BLaER1 (cell line): ENCODE results near the gene MOGAT3.
A peak's percentile ranks its signal among the peaks of the same experiment; 100 is the strongest.

Experiments
- H3K27ac ChIP-seq: shearing (Covaris generic); formaldehyde crosslinking; 2 replicates; pipeline ENCODE4 v1.8.1; 2022
- H3K27me3 ChIP-seq: shearing (Covaris generic); formaldehyde crosslinking; 2 replicates; pipeline ENCODE4 v1.8.1; 2022
- H3K36me3 ChIP-seq: shearing (Covaris generic); formaldehyde crosslinking; 2 replicates; pipeline ENCODE4 v1.8.1; 2022
- H3K4me1 ChIP-seq: shearing (Covaris generic); formaldehyde crosslinking; 2 replicates; pipeline ENCODE4 v1.8.1; 2022
- H3K4me2 ChIP-seq: shearing (Covaris generic); formaldehyde crosslinking; 2 replicates; pipeline ENCODE4 v1.8.1; 2022
- H3K4me3 ChIP-seq: shearing (Covaris generic); formaldehyde crosslinking; 2 replicates; pipeline ENCODE4 v1.8.1; 2022
- H3K9ac ChIP-seq: shearing (Covaris generic); formaldehyde crosslinking; 2 replicates; pipeline ENCODE4 v1.8.1; 2022
- H3K9me3 ChIP-seq: shearing (Covaris generic); formaldehyde crosslinking; 2 replicates; pipeline ENCODE4 v1.8.1; 2022
- H4K20me1 ChIP-seq: shearing (Covaris generic); formaldehyde crosslinking; 2 replicates; pipeline ENCODE4 v1.8.1; 2022
- Cebpa-rat ChIP-seq: shearing (Covaris generic); IDR thresholded peaks from 2 replicates; pipeline ENCODE4 v1.8.1; 2022

MOGAT3 gene

DNA sequence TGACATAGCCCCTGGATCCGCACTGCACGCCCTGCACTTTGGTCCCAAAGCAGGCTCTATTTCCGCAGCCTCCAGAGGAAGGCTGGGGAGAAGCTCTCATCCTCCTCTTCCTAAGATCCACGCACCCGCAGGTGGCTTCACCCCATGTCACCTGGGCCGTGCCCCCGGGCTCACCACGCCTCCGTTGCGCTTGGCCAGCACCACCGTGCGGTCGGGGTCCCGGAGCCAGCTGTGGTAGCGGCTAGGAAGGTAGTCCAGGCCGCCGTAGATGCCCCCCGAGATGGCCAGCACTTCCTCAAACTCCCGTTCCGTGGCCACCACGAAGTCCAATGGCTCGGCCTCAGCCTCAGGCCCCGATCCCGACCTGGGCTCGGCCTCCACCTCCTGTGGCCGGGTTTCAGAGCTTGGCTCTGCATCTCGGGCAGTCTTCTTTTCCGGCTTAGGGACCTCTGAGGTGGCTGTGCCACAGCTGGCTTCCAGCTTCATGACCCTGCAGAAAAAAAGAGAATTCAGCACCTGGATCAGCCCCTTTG lies 26.4 kb downstream of the MOGAT3 start:
- Histone ChIP-seq H3K9ac (no peak overlapping the region), H3K4me2 (peak overlapping the region; percentile 96), H3K36me3 (no peaks in the 10 kb centered on the region), H4K20me1 (peaks cover 15% of the 10 kb centered on the region), H3K4me1 (peaks cover 80% of the 10 kb centered on the region), H3K4me3 (peak overlapping the region; percentile 55), H3K9me3 (peaks cover 24% of the 10 kb centered on the region), H3K27ac (no peak overlapping the region), H3K27me3 (peaks cover 100% of the 10 kb centered on the region)
- no peak for TF ChIP-seq Cebpa-rat

DNA sequence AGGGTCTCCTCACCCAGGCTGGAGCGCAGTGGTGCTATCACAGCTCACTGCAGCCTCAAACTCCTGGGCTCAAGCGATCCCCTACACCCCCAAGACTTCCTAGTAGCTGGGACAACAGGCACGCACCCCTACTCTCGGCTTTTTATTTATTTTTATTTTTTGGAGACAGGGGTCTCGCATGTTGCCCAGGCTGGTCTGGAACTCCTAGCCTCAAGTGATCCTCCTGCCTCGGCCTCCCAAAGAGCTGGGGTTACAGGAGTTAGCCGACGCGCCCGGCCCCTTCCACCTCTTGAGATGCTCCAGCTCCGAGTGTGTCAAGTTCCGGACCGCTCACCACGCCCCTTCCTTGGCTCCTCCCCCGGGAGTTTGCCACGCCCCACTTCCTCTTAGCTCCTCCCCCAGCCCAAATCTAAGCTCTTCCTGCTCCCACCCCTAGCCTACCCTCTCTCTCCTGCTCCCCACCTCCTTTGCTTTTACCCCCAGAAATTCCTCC lies 27.0 kb downstream of the MOGAT3 start:
- Histone ChIP-seq H4K20me1 (peaks cover 19% of the 10 kb centered on the region), H3K36me3 (no peaks in the 10 kb centered on the region), H3K9ac (no peak overlapping the region), H3K27ac (no peak overlapping the region), H3K4me1 (peaks cover 85% of the 10 kb centered on the region), H3K4me2 (peak overlapping the region; percentile 96), H3K4me3 (peak overlapping the region; percentile 55), H3K27me3 (peaks cover 100% of the 10 kb centered on the region), H3K9me3 (peaks cover 24% of the 10 kb centered on the region)
- no peak for TF ChIP-seq Cebpa-rat

DNA sequence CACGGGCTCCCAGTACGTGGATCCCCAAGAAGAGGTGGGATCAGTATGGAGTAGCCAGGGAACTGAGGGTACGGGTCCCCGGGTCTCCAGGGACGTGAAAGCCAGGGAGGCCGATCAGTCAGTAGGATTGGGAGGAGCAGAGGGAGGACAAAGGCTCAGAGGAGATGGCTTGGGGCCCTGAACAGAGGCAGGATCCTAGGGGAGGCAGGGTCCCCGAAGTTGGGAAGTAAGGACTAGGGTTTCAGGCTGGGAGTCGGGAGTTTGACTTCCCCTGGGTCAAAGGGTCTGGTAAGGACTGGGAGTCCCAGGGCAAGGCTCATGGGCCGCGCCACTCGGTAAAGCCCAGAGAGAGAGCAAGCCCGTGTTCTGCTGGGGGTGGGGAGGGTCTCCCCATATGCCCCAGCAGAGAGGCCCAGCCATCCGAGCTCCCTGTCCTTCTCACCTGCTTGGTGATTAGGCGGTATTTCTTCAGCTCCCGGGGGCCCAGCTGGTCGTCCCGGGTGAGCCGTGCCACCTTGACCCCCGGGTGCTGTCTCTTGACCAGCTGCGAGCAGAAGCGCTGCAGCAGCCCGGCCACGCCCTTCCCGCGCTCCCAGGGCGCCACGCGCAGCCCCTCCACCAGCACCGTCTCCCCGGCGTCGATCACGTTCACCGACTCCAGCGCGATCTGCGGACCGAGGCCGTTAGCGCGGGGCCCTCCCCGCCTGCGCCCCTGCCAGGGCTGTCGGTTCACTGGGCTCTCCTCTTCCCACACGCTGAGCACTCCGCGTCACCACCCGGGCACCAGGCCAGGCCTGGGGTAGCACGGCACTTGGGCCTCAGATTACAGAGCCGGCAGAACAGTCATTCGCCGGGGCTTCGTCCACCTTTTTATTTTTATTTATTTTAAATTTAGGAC lies 27.7 kb downstream of the MOGAT3 start:
- peaks cover 26% of the 10 kb centered on the region for H4K20me1 ChIP-seq
- H3K9ac ChIP-seq: no peak overlapping the region
- no peak for TF ChIP-seq Cebpa-rat
- H3K4me3 ChIP-seq: peak overlapping the region; percentile 55
- H3K27ac ChIP-seq: peak overlapping the region; percentile 44; the same call in 1 of the 2 replicates
- peak overlapping the region; percentile 96 for H3K4me2 ChIP-seq
- H3K27me3 ChIP-seq: peaks cover 100% of the 10 kb centered on the region
- H3K4me1 ChIP-seq: peaks cover 84% of the 10 kb centered on the region
- H3K36me3 ChIP-seq: no peaks in the 10 kb centered on the region
- H3K9me3 ChIP-seq: peaks cover 24% of the 10 kb centered on the region

DNA sequence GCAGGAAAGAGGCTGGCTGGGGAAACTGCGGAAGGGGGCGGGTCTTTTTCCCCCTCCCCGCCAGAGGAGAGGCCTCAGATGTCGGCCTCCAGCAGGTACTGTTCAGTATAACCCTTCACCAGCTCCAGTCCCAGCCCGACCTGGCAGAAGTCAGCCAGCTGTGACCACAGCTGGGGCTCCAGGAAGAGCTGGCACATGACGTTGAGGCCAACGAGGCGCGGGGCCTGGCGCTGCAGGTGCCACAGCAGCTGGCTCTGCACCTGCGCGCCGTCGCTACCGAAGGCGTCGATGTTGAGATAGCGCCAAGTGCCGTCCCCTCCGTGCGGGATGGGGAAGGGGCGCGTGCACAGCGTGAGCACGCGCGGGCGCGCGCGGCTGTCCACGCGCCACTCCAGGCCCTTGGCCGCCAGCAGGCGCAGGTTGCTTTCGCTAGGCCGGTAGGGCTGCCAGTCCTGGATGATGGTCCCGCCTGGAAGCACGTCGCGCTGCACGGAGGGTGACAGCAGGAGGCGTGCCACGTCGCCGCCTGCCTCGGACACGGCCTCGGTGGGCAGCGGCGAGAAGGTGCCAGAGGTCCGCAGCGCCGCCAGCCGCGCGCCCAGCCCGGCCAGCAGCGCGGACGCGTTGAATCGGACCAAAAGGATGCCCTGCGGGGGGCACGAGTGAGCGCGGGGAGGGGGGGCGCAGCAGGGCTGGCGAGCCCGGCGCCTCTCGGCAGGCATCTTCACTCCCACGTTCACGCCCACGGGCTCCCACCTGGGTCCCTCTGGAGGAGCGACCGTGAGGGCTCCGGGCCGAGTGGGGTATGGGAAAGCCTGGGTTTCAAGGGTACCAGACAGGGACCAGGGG lies 28.6 kb downstream of the MOGAT3 start:
- Histone ChIP-seq H3K27me3 (peaks cover 100% of the 10 kb centered on the region), H3K9ac (no peak overlapping the region), H3K36me3 (no peaks in the 10 kb centered on the region), H3K9me3 (peaks cover 24% of the 10 kb centered on the region), H4K20me1 (peaks cover 35% of the 10 kb centered on the region), H3K4me3 (peak overlapping the region; percentile 55), H3K27ac (peak overlapping the region; percentile 50), H3K4me2 (peak overlapping the region; percentile 96), H3K4me1 (peaks cover 92% of the 10 kb centered on the region)
- TF ChIP-seq Cebpa-rat: no peak

GRCh38 chr7:101171442-101171837 lies 29.4 kb downstream of the MOGAT3 start:
- H4K20me1 ChIP-seq: peaks cover 39% of the 10 kb centered on the region
- TF ChIP-seq Cebpa-rat: no peak
- H3K4me2 ChIP-seq: peak overlapping the region; percentile 96
- H3K9me3 ChIP-seq: peaks cover 24% of the 10 kb centered on the region
- H3K4me3 ChIP-seq: peak overlapping the region; percentile 55
- H3K27ac ChIP-seq: peak overlapping the region; percentile 50
- 0 out of 2 replicates have a peak overlapping the region, but pooled peaks have one; percentile 10 for H3K9ac ChIP-seq
- peaks cover 90% of the 10 kb centered on the region for H3K4me1 ChIP-seq
- peaks cover 99% of the 10 kb centered on the region for H3K27me3 ChIP-seq
- H3K36me3 ChIP-seq: no peaks in the 10 kb centered on the region

GRCh38 chr7:101170617-101171441 lies 30.0 kb downstream of the MOGAT3 start:
- Histone ChIP-seq H3K27ac (peak overlapping the region; percentile 50; the same call in 1 of the 2 replicates), H3K9ac (0 out of 2 replicates have a peak overlapping the region, but pooled peaks have one; percentile 10), H4K20me1 (peaks cover 43% of the 10 kb centered on the region), H3K4me3 (peak overlapping the region; percentile 55), H3K4me1 (peaks cover 90% of the 10 kb centered on the region), H3K36me3 (no peaks in the 10 kb centered on the region), H3K27me3 (peaks cover 99% of the 10 kb centered on the region), H3K9me3 (peaks cover 24% of the 10 kb centered on the region), H3K4me2 (peak overlapping the region; percentile 96)
- no peak for TF ChIP-seq Cebpa-rat

DNA sequence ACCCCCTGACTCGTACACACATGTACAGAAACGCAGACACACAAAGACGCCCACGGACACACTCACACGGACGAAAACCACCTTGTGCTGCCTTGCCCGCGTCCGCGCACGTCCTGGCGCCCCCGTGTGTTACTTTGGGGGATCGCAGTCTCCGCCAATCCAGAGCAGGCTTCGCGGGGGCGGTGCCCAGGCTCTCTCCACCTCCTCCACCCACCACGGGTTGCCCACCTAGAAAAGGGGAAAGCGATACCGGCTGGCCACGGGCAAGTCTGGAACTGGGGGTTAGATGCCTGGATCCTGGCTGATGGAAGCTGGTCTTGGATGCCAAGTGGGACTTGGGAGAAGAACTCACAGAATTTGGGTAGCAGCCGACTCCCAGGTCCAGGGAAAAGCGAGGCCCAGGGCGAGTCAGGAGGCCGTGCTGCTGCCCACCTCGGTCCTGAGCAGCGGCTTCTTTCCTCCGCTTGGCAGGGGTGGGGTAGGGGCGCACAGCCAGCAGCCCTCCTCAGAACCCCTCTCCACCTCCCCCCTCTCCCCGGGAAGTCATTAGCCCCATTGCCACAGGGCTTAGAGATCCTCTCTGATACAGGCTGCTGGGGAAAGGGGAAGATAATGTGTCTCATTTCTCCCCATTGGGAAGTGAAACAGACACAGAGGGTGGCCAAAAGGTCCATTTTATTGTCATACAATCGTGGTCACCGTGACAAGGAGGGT lies 30.8 kb downstream of the MOGAT3 start:
- H3K9me3 ChIP-seq: peaks cover 24% of the 10 kb centered on the region
- no peak for TF ChIP-seq Cebpa-rat
- peaks cover 49% of the 10 kb centered on the region for H4K20me1 ChIP-seq
- no peaks in the 10 kb centered on the region for H3K36me3 ChIP-seq
- H3K4me2 ChIP-seq: peak overlapping the region; percentile 96
- H3K27ac ChIP-seq: no peak overlapping the region
- no peak overlapping the region for H3K9ac ChIP-seq
- H3K4me1 ChIP-seq: peaks cover 94% of the 10 kb centered on the region
- peak overlapping the region; percentile 55 for H3K4me3 ChIP-seq
- H3K27me3 ChIP-seq: peaks cover 99% of the 10 kb centered on the region

DNA sequence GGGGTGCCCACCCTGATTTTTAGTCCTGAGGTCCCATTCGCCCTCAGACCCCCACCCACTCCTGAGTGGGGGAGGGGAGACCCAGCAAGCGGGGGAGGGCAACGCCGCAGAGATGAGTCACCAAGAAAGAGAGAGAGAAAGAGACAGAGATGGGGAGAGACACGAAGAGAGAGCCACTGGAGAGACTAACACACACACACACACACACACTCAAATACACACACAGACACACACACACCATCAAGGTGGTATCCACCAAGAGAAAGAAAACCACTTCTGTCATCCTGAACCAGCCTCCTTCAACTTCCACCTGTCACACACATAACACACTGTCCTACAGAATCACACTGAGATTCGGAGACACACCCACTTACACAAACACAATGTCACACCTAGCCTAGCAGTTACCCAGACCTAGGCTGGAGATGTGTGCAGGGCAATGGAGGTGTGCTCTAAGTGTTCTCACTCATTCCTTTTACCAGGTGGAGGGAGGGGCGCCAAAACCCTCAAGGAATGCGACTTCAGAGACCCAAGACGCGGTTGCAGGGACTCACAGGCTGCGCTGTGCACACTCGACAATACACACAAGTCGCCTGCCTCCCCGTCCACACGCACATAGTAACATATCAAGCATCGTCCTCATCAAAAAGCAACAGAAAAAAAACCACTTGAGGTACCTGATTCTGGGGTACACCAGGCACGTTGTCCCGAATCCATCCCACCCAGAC lies 31.6 kb downstream of the MOGAT3 start:
- Histone ChIP-seq H3K36me3 (no peaks in the 10 kb centered on the region), H3K9me3 (peaks cover 22% of the 10 kb centered on the region), H3K4me3 (no peak overlapping the region; the same call in 1 of the 2 replicates), H3K4me1 (peaks cover 94% of the 10 kb centered on the region), H3K27me3 (peaks cover 99% of the 10 kb centered on the region), H3K27ac (no peak overlapping the region), H3K9ac (no peak overlapping the region), H4K20me1 (peaks cover 56% of the 10 kb centered on the region), H3K4me2 (peak overlapping the region; percentile 96)
- no peak for TF ChIP-seq Cebpa-rat
